ENCODE results near the gene TOR1A.
"Not testable (repeated sequence)": the region's sequence is repeated elsewhere in the genome, so short reads cannot be mapped to it uniquely, and the experiment has no call there.

TOR1A gene

GRCh38 chr9:129822898-129823541 lies 916 bp downstream of the TOR1A start:
- no peak for DNase-seq (ENCODE audit: low read depth in 2 of 2)

- DNase-seq (ENCODE audit: low read depth in 2 of 2), result no peak
Measured at GRCh38 chr9:129816501-129817435, 7.2 kb downstream of the TOR1A start.

GRCh38 chr9:129815278-129815677 lies 8.7 kb downstream of the TOR1A start:
- no peak for DNase-seq (ENCODE audit: low read depth in 2 of 2)

- DNase-seq (ENCODE audit: low read depth in 2 of 2), result no peak
Measured at GRCh38 chr9:129814432-129815223, 9.3 kb downstream of the TOR1A start.

DNA sequence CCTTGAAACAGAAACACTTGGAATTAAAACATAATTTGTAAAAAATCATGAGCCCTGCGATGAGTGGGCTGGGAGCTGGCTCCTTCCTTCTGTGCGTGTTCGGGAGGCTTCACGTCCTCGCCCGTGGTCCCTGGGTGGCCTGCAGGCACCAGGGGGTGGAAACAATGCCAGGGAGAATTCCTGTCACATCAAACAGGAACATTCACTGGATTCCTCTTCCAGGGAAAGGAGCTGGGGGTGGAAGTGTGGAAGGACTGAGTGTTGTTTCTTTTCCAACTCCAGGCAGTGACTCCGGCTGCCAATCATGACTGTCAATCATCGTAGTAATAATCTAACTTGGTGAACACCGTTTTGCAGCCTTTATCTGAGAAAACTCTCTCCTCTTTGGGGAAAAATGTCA lies 10.3 kb downstream of the TOR1A start:
- DNase-seq (ENCODE audit: low read depth in 2 of 2), result no peak

- no peak for DNase-seq (ENCODE audit: low read depth in 2 of 2)
Measured at GRCh38 chr9:129812385-129812784, 11.6 kb downstream of the TOR1A start.

GRCh38 chr9:129811967-129812363 lies 12.0 kb downstream of the TOR1A start:
- DNase-seq (ENCODE audit: low read depth in 2 of 2), result no peak

- DNase-seq (ENCODE audit: low read depth in 2 of 2), result no peak
Measured at GRCh38 chr9:129810788-129811187, 13.1 kb downstream of the TOR1A start.

DNA sequence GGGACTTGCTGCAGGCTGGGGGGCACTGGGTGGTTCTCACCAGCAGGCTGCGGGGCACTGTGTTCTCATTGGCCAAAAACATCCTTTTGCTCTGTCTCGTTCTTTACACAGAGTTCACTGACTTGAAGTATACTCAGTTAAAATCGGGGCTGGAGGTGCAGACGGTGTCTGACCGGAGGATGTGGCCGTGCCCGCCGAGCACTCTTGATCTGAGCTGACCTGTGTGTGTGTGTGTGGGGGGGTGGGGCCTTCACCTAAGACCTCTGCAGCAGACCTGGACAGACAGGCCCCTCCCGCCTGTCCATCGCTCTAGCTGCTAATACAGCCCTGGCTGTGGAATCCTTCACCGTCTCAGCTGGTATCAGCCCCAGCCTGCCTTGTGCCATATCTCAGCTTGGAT lies 13.8 kb downstream of the TOR1A start:
- DNase-seq (ENCODE audit: low read depth in 2 of 2), result no peak

- DNase-seq (ENCODE audit: low read depth in 2 of 2), result no peak
Measured at GRCh38 chr9:129809346-129809745, 14.6 kb downstream of the TOR1A start.

DNA sequence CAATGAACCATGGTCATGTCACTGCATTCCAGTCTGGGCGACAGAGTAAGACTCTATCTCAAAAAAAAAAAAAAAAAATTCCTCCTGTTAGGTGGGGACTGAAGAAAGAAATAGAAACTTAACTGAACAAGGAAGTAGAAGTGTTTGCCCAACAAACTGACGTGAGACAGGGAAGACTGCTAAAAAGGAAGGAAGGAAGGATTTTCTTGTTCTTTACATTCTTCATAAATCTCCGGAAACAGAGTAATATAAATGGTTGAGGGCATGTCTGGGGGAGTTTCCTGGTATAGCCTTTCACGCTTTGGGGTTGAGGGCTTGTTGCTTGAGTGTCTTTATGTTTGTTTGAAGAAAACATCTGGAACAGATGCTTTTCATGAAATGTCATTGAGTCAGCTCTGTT lies 17.9 kb downstream of the TOR1A start:
- no peak for DNase-seq (ENCODE audit: low read depth in 2 of 2)

DNA sequence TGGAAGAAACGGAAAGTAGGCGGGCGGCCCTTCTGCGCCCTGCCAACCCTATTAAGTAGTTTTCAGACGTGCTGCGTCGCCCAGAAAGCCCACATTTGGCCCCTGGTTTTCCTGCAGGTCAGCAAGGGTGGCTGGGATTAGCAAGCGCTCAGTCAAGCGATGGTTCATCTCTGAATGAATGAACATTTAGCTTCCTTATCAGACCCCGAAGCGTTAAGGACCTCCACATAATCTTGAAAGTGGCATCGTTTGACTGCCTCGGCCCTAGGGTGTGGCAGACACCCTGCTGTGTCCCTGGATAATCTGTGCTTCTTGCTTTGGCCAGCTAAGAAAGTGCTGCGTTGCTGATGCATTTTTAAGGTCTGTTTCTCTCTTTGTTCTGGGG lies 20.3 kb downstream of the TOR1A start:
- DNase-seq (ENCODE audit: low read depth in 2 of 2), result no peak

- DNase-seq (ENCODE audit: low read depth in 2 of 2), result peak; percentile 90
Measured at GRCh38 chr9:129802833-129803675, 20.9 kb downstream of the TOR1A start, which contains the start of gene TOR1B. TOR1B (plus strand) TSS chr9:129803184; CDS start chr9:129803213, 29 bp downstream.

- DNase-seq (ENCODE audit: low read depth in 2 of 2), result no peak
Measured at GRCh38 chr9:129801504-129801903, 22.4 kb downstream of the TOR1A start.

GRCh38 chr9:129798973-129799372 lies 25.0 kb downstream of the TOR1A start:
- DNase-seq (ENCODE audit: low read depth in 2 of 2), result no peak

- not testable (repeated sequence) for DNase-seq (ENCODE audit: low read depth in 2 of 2)
Measured at GRCh38 chr9:129796029-129796428, 27.9 kb downstream of the TOR1A start.

- no peak for DNase-seq (ENCODE audit: low read depth in 2 of 2)
Measured at GRCh38 chr9:129794549-129794948, 29.4 kb downstream of the TOR1A start.

GRCh38 chr9:129786481-129786880 lies 37.5 kb downstream of the TOR1A start:
- DNase-seq (ENCODE audit: low read depth in 2 of 2), result no peak

DNA sequence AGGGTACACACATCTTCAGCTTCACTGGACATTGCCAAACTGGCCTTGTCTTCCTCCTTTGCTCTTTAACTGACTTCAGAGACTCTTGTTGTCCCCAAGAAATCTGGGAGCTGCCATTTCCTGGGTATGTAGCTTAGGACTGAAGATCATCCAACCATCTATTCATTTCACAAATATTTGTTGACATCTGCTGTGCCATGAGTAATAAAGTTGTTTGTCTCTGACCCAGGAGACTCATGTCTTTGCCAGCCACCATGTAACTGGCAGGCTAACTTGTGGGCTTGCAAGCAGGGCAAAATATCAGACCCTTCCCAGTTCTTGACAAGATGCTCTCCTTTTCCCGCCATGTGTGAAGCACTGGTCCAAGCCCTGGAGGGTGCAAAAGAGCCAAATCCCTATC lies 38.1 kb downstream of the TOR1A start:
- DNase-seq (ENCODE audit: low read depth in 2 of 2), result no peak

- DNase-seq (ENCODE audit: low read depth in 2 of 2), result not testable (repeated sequence)
Measured at GRCh38 chr9:129784970-129785369, 39.0 kb downstream of the TOR1A start.

All from stimulated activated CD8-positive, alpha-beta memory T cell treated with anti-CD3 and anti-CD28 coated beads, Interleukin-2, amount 100 ng/mL, for 48 hours (primary cell).